Thyroid gland (tissue), 4 donors: ENCODE measurements around the gene IER5L.

Experiments used
- POLR2A ChIP-seq, 2 donors: fragments of 450-650 bp; IDR thresholded peaks; one replicate each; pipeline ENCODE4 v1.6.1; 2017; ENCODE audit warnings: antibody characterized with exemption in 2 of 2, mild to moderate bottlenecking in 2 of 2, moderate library complexity in 1 of 2
- TF ChIP-seq, protein P1 (sequence below), 6 experiments: fragments of 200-600 bp in 3 of 6; fragments of 450-650 bp in 3 of 6; sonication (generic) in 3 of 6; IDR thresholded peaks; one replicate each; pipeline ENCODE4 v1.5.1; 2016 to 2019; ENCODE audit warnings: antibody characterized with exemption in 6 of 6, mild to moderate bottlenecking in 2 of 6, inconsistent platforms in 1 of 6, moderate library complexity in 1 of 6

DNA sequence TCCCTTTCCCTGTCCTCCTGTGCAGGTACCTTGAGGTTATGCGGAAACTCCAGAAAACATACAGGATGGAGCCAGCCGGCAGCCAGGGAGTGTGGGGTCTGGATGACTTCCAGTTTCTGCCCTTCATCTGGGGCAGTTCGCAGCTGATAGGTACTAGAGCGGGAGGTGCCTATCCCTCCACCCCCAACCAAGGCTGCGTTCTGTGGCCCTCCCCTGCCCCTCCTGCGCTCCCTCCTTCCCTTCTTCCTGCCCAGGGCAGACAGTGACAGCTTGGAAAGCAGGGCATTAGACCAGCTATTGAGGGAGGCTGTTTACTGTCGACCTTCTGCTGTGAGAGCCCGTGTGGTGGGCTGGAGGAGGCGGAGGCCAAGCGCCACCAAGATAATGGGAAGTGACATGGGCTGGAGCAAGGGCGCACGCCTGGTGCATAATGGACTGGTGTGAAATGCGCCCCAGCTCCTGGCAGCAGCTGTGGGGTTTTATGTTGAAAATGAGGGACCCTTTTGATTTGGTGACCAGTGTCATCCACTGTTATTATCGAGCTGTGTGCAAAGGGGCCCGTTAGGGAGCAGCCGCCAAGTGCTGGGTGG, 41.5 kb downstream of the IER5L start:
- TF ChIP-seq, protein P1, sequence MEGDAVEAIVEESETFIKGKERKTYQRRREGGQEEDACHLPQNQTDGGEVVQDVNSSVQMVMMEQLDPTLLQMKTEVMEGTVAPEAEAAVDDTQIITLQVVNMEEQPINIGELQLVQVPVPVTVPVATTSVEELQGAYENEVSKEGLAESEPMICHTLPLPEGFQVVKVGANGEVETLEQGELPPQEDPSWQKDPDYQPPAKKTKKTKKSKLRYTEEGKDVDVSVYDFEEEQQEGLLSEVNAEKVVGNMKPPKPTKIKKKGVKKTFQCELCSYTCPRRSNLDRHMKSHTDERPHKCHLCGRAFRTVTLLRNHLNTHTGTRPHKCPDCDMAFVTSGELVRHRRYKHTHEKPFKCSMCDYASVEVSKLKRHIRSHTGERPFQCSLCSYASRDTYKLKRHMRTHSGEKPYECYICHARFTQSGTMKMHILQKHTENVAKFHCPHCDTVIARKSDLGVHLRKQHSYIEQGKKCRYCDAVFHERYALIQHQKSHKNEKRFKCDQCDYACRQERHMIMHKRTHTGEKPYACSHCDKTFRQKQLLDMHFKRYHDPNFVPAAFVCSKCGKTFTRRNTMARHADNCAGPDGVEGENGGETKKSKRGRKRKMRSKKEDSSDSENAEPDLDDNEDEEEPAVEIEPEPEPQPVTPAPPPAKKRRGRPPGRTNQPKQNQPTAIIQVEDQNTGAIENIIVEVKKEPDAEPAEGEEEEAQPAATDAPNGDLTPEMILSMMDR (IDR thresholded peaks at IDR 0.05) = no peak
- TF ChIP-seq POLR2A (IDR thresholded peaks at IDR 0.05) = no peak
